Measurements from ENCODE around the gene DYSF. TPM values are rescaled to one million over a fixed set of nuclear protein-coding genes. Genes with fewer than 3 reads are reported as not detected.

The DYSF gene
- total RNA-seq, 1 experiment from 2014 or later: 0.24 TPM

DNA sequence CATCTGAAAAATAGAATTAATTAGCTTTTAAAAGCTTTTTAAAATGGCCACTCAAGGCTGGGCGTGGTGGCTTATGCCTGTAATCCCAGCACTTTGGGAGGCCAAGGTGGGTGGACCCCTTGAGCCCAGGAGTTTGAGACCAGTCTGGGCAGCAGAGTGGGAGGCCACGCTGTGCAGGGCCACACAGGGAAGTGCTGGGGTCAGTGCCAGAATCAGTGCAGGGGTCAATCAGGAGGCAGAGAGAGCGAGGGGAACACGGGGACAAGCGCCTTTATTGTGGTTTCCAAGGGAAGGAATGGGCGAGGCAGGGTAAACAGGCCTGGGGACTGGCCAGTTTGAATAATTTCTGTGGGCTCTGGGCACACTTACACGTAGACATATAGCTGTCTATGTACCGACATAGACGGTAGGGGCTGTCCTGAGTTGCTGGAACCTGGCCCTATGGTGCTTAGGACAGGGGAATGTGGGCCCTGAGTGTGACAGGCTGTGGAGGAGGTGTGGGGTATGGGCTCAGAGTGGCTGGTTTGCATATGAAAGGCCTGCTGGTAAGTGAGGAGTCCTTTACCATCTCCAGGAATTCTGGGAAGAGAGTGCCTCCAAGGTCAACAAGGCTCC lies 42.9 kb downstream of the DYSF start:
- POLR2A ChIA-PET (ENCODE audit: low non-redundant PET): no interaction called here
- no peak overlapping the region for H3K27ac ChIP-seq (ENCODE audit: low read depth, low read length, poor library complexity, severe bottlenecking)

DNA sequence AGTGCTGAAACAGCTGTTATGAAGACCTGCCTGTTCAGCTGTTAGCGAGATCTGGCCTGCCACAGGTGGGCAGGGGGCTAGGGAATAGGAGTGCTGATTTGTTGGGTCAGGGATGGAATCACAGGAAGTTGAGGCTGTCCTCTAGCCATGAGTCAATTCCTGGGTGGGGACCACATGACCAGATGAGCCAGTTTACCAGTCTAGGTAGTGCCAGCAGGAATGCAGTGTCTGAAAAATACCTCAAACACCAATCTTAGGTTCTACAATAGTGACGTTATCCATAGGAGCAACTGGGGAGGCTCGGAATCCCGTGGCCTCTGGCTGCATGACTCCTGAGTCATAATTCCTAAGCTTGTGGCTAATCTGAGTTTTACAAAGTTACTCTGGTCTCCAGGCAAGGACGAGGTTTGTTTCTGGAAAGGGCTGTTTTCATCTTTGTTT lies 44.9 kb downstream of the DYSF start:
- CTCF ChIA-PET: no interaction called here

More for the DNA sequence above, 42.9 kb downstream of the DYSF start:
- Histone ChIP-seq H3K4me1 (ENCODE audit: insufficient read depth, low read length, poor library complexity, severe bottlenecking) (no peaks in the 10 kb centered on the region), H3K4me3 (ENCODE audit: low read depth, low read length, poor library complexity, severe bottlenecking) (no peak overlapping the region), H3K27me3 (replicated peaks; ENCODE audit: insufficient read depth, low read depth, low read length, poor library complexity) (no peaks in the 10 kb centered on the region), H3K36me3 (ENCODE audit: insufficient read depth, low read length, poor library complexity, severe bottlenecking) (no peaks in the 10 kb centered on the region), H3K9me3 (ENCODE audit: low read depth, low read length, poor library complexity, severe bottlenecking) (no peaks in the 10 kb centered on the region)
- BruUV-seq (replicated peaks): no TSS peak
- intact Hi-C loops (cut with micrococcal nuclease; ENCODE audit: unreplicated experiment): no loop called here
- no peak for DNase-seq (ENCODE audit: low spot score)
- CTCF ChIA-PET: interaction anchor here (0.7 kb wide), 1 partner anchor 36 kb away, joined by 3 read pairs; no protein-coding TSS in a partner anchor
- no peak for TF ChIP-seq EZH2 (IDR thresholded peaks at IDR 0.05; ENCODE audit: borderline replicate concordance, low read depth, low read length, poor library complexity, severe bottlenecking)
- TF ChIP-seq, protein P1, sequence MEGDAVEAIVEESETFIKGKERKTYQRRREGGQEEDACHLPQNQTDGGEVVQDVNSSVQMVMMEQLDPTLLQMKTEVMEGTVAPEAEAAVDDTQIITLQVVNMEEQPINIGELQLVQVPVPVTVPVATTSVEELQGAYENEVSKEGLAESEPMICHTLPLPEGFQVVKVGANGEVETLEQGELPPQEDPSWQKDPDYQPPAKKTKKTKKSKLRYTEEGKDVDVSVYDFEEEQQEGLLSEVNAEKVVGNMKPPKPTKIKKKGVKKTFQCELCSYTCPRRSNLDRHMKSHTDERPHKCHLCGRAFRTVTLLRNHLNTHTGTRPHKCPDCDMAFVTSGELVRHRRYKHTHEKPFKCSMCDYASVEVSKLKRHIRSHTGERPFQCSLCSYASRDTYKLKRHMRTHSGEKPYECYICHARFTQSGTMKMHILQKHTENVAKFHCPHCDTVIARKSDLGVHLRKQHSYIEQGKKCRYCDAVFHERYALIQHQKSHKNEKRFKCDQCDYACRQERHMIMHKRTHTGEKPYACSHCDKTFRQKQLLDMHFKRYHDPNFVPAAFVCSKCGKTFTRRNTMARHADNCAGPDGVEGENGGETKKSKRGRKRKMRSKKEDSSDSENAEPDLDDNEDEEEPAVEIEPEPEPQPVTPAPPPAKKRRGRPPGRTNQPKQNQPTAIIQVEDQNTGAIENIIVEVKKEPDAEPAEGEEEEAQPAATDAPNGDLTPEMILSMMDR (conservative IDR thresholded peaks at IDR 0.05; ENCODE audit: low read depth, low read length): no peak

DNA sequence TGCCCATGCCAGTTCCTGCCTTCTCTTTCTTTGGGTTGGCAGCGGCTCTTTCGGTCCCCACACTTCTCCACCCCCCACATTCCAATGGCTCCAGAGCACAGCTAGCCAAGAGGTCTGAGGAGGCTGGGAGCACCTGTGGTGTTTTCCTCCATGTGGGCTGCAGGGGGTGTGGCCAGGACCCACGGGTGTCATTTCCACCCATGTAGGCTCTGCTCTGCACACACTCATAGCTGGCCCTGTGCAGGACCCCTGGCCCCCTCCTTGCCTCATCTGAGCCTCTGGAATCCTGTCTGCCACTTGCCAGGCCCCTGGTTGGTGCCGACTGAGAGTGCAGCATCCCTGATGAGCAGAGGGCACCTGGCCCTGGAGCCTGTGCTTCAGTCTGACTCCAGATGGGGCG lies 46.3 kb downstream of the DYSF start:
- Histone ChIP-seq H3K27ac (ENCODE audit: low read depth, low read length, poor library complexity, severe bottlenecking) (no peak overlapping the region), H3K27me3 (replicated peaks; ENCODE audit: insufficient read depth, low read depth, low read length, poor library complexity) (no peaks in the 10 kb centered on the region), H3K36me3 (ENCODE audit: insufficient read depth, low read length, poor library complexity, severe bottlenecking) (no peaks in the 10 kb centered on the region), H3K9me3 (ENCODE audit: low read depth, low read length, poor library complexity, severe bottlenecking) (no peaks in the 10 kb centered on the region), H3K4me1 (ENCODE audit: insufficient read depth, low read length, poor library complexity, severe bottlenecking) (no peaks in the 10 kb centered on the region), H3K4me3 (ENCODE audit: low read depth, low read length, poor library complexity, severe bottlenecking) (no peak overlapping the region)
- ChIA-PET POLR2A (ENCODE audit: low non-redundant PET) (no interaction called here), CTCF (no interaction called here)
- no peak for DNase-seq (ENCODE audit: low spot score)
- TF ChIP-seq EZH2 (IDR thresholded peaks at IDR 0.05; ENCODE audit: borderline replicate concordance, low read depth, low read length, poor library complexity, severe bottlenecking): no peak
- TF ChIP-seq, protein P1 (conservative IDR thresholded peaks at IDR 0.05; ENCODE audit: low read depth, low read length): no peak
- BruUV-seq (replicated peaks): no TSS peak
- intact Hi-C loops (cut with micrococcal nuclease; ENCODE audit: unreplicated experiment): no loop called here

More for the DNA sequence above, 44.9 kb downstream of the DYSF start:
- POLR2A ChIA-PET (ENCODE audit: low non-redundant PET): no interaction called here
- Histone ChIP-seq H3K27me3 (replicated peaks; ENCODE audit: insufficient read depth, low read depth, low read length, poor library complexity) (no peaks in the 10 kb centered on the region), H3K4me3 (ENCODE audit: low read depth, low read length, poor library complexity, severe bottlenecking) (no peak overlapping the region), H3K36me3 (ENCODE audit: insufficient read depth, low read length, poor library complexity, severe bottlenecking) (no peaks in the 10 kb centered on the region), H3K27ac (ENCODE audit: low read depth, low read length, poor library complexity, severe bottlenecking) (no peak overlapping the region), H3K4me1 (ENCODE audit: insufficient read depth, low read length, poor library complexity, severe bottlenecking) (no peaks in the 10 kb centered on the region), H3K9me3 (ENCODE audit: low read depth, low read length, poor library complexity, severe bottlenecking) (no peaks in the 10 kb centered on the region)
- TF ChIP-seq EZH2 (IDR thresholded peaks at IDR 0.05; ENCODE audit: borderline replicate concordance, low read depth, low read length, poor library complexity, severe bottlenecking): no peak
- intact Hi-C loops (cut with micrococcal nuclease; ENCODE audit: unreplicated experiment): no loop called here
- DNase-seq (ENCODE audit: low spot score): no peak
- no TSS peak for BruUV-seq (replicated peaks)
